SK-N-SH treated with all-trans-retinoic acid at 6 μM for 48 hours (cell line): ENCODE data around the gene TTC17.

Experiments
- BACH2 ChIP-seq: fragments of 250-450 bp; sonication (Bioruptor Pico); IDR thresholded peaks from 2 replicates; pipeline ENCODE4 v1.9.0; 2021; ENCODE audit warnings: mild to moderate bottlenecking, borderline replicate concordance
- GLIS3 ChIP-seq: fragments of 250-450 bp; sonication (Bioruptor Pico); IDR thresholded peaks from 2 replicates; pipeline ENCODE4 v1.5.0; 2020; ENCODE audit warnings: mild to moderate bottlenecking, moderate library complexity
- ZFP3 ChIP-seq: fragments of 250-450 bp; sonication (Bioruptor Pico); IDR thresholded peaks from 2 replicates; pipeline ENCODE4 v1.5.0; 2020; ENCODE audit warnings: mild to moderate bottlenecking, moderate library complexity

GRCh38 chr11:43542750-43543712, 184.3 kb downstream of the TTC17 start:
- no peak for TF ChIP-seq ZFP3
- no peak for TF ChIP-seq BACH2 (CRISPR knock-in tag)
- no peak for TF ChIP-seq GLIS3 (CRISPR knock-in tag)
